Measurements from ENCODE around the gene STK38L.
"Not testable (repeated sequence)": the region's sequence is repeated elsewhere in the genome, so short reads cannot be mapped to it uniquely, and the experiment has no call there.

The STK38L gene

DNA sequence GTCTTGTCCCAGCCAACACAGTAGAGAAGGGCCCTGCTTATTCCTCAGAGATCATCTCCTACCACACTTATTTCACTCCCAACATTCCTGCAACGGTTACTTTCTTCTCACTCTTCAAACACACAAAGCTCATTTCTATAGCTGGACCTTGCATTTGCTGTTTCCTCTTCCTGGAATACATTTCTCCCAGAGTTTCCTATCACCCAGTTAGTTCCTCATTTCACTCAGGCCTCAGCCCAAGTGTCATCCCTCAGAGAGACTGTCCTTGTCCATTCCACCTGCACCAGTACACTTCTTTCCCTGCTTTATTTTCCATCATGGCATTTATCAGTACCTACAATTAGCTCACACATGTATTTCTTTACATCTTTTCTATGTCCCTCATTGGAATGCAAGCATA lies 14.7 kb upstream of the STK38L start:
- no peak for DNase-seq

DNA sequence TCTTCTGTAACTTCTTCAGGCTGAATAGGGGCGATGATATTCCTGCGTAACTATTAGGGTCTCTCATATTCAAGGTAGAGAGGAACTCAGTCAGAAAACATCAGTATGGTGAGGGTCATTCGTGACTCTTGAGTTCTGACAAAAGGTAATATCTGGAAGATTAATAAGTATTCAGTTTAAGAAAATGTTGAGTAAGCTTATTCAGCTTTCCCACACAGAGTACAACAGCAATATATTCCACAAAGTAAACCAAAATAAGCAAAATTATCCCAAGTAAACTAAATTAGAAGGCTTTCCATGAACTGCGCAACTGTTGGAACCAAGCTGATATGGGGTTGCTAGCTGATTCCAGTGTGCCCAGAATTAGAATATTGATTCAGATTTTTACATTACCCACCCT lies 12.7 kb upstream of the STK38L start:
- DNase-seq: not testable (repeated sequence)

DNA sequence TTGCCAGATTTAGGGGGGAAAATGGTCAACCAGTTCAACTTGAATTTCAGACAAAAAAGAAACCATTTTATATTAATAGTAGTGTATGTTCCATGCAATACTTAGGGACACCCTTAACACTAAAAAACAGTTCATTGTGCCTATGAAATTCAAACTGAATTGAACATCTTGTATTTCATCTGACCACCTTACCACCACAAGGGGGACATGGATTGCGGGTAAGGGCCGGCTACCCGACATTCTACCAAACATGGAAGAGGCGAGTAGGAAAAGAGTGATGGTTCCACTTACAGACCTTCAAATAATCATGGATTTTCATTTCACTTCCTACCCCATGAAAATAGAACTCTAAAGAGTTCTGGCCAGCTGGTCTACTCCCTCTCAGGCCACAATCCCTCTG lies 10.3 kb upstream of the STK38L start:
- DNase-seq: no peak

DNA sequence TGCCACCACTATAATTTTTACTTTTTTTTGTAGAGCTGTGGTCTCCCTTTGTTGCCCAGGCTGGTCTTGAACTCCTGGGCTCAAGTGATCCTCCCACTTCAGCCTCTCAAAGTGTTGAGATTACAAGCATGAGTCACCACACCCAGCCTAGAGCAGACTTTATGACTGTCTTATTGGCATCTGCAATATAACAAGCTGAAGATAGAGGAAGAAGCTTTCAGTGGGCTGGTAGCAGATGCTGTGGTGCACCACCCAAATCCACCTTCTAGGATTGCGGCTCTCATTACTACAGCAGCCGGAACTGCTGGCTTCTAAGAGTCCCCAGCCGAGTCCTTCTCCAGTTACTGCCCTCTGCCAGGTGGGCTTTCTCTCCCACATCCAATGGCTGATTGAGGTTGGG lies 7.6 kb upstream of the STK38L start:
- no peak for DNase-seq

DNA sequence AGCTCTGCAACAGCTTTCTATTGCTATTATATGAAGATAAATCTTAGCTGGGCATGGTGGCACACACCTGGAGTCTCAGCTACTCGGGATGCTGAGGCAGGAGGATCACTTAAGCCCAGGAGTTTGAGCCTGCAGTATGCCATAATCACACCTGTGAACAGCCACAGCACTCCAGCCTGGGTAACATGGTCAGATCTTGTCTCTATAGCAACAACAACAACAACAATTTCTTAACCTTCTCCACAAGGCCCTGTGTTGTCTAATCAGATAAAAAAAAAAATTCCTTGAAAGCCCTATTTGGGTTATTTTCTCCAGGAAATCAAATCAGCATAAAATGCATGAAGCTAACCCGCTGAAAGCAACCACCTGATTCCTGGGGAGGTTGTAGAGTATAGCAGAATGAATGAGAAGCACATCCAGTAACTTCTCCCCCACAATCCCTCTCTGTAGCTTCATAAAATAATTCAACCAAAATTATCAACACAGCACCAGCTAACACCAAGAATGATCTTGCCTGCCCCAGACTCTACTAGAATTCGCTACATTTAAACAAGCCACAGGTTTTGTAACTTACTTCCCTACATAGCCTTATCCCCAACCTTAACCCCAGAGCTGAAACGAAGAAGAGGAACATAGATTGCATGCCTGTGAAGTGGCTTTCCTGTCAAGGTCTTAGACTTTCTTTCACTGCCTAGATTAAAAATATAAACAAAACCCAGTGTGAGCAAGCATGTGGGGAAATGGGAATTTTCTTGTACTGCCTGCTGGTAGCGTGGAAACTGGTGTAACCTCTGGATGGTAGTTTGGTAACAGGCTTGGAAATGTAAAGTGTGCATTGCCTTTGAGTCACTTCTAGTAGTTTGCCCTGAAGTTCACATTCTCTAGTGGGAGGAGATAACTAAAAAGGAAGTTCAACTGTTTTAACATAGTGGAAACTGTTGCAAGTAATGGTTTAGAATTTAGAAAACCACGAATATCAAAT lies 6.0 kb upstream of the STK38L start:
- DNase-seq: no peak

DNA sequence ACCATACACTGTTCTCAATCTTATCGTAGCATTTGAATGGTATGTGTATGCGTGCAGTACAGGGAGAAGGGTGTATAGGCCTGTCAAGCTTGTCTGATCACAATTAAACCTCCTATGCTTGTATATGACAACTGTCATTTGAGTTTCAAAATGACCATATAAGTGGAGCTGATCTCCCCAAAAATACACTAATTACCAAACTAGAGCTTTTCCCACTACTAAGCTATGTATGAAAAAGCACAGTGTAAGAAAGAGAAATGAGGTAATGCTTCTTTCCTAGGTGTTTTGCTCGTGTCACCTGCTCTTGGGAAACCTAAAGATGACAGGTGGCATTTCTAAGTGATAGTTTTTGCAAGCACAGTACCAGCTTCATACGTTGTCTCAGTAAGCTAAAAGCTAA lies 1.1 kb upstream of the STK38L start:
- no peak for DNase-seq

DNA sequence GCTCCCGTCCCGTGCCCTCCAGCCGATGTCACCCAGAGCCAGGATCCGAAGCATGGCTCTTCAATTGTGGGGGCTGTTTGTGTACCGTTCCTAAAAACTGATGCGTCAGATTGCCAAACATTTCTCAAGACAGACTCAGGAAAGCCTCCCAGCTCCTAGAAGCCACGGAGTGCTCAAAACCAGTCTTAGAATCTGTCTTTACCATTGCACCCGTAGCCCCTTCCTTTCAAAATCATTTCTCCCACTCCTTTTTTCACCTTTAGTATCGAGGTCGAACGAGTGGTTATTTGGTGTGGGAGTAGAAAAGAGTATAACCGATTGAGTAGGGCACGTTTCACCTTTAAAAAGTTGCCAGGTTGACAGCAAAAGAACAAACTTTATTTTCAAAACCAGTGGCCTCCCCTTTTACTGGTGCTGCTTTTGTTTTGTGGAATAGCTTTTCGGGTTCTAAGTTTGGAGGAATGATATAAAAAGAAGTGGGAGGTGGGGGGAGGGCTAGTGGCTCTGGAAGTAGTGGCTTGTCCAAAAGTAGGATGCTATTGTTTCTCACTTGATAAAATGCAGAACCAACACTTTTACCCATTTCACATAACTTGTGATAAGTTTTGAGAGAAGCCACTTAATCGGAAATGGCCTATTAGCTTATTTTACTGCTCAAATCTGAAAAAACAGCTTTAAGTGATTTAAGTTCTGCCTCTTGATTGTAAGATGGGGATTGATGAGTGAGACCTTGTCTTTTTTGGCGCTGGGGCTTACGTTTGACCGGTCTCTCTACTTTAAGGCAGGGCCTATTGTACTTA lies 803 bp downstream of the STK38L start:
- no peak for DNase-seq

DNA sequence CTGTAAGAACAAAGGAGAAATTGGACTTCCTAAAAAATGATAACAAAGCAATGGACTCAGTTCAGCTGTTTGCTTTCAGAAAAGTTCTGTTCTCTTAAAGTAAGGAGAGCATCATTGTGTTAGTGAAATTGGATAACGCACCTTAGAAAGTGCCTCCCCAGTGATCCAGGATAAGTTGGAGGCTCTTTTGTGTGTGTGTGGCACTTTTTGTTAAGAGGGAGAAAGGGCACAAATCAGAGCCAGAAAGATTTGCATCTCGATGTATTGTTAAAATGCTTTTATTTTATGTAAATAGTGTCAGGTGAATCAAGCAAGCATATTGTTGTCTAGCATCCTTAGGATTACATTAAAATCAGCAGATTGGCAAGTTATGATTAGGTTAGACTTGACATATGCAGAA lies 2.1 kb downstream of the STK38L start:
- DNase-seq: no peak

DNA sequence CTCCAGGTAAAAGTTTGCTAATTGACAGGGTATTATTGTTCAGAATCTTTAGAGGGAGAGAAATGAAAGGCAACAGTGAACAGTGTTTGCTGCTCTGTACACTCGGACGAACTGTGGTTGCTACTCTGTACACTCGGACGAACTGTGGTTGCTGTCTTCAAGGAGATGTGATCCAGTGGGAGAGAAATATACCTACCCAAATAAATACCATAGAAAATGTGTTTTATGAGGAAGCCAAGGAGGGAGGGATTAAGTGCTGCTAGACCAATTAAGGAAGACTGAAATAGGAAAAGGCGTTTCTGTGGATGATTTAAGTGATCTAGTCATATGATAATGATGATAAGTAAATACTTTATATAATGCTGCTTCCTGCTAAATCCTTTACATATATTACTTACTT lies 2.7 kb downstream of the STK38L start:
- DNase-seq: no peak

DNA sequence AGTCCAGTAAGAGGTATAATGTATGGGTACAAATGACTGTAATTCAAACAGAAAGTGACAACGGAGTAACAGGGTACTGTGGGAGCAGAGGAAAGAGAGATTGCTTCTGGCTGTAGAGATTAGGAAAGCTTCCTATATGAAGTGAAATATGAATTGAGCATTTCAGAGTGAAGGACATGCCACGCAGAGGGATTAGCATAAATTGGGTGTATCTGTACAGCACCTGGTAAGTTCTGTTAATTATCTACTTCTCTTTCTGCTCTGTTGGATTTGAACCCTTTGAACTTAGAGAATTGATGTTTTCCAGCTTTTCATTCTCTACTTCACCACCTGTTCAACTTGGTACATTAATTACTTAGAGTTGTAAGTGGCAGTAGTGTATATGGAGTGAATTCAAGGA lies 8.8 kb downstream of the STK38L start:
- DNase-seq: no peak

DNA sequence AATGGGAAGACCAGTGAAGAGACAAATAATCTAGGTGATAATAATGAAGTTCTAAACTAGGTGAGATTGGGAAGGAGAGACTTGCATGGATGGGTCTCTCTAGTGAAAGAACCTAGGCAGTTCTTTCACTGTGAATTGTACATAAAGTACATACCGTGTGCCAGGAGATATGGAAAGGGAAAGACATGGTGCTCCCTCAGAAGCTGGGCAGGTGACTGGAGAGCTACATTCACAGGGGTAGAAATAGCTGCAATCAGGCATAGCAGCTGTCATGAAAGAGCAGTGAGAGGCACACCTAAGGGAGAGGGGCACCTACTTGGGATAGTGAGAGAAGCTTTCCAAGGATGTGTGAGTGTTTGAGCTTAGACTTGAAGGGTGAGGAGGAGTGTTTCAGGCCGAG lies 9.3 kb downstream of the STK38L start:
- DNase-seq: no peak

DNA sequence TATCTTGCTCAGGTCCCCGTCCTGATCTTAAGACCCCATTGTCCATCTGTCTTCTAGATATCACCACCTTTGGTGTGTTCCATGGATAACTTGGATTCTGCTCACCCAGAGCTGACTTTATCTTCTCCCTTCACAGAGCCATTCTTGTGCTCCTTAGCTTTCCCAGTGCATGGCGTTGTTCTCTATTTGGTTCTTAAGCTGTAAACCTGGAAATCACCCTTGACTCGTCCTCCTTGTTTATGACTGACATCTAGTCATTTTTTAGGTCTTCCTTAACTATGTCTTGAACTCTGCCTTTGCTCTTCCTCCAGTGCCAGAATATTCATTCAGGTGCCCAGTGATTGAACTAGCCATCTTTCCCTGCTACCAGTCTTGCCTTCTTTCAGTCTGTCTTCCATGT lies 11.7 kb downstream of the STK38L start:
- no peak for DNase-seq

DNA sequence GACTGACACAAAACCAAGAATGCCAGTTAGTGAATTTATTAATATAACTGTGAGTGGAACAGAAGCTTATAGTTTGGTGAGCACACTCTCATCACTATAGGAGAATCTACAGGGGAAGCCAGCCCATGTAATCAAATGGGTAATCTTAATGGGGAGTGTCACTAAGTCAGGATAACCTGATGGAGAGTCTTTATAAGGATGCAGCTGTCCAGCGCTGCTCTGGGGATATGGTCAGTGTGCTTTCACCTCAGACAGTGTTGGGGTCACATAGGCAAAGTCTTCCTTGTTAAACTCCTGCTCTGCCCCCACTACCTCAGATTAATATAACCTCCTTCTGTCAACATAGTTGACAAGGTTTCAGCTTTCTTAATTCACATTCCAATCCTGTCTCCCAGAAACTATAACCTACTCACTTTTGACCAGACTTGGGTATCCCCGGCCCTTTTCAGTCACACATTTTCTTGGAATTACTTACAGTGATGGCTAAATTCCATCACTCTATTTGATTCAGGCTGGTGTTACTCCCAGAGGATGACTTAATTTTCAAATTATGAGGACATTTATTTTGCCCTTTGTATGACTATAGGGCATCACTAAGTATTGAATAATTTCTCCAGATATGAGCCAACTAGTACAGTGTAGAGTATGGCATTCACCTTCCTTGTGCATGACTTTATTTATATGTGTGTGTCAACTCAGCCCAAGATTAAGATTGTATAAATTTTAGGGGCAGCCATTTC lies 13.2 kb downstream of the STK38L start:
- no peak for DNase-seq

DNA sequence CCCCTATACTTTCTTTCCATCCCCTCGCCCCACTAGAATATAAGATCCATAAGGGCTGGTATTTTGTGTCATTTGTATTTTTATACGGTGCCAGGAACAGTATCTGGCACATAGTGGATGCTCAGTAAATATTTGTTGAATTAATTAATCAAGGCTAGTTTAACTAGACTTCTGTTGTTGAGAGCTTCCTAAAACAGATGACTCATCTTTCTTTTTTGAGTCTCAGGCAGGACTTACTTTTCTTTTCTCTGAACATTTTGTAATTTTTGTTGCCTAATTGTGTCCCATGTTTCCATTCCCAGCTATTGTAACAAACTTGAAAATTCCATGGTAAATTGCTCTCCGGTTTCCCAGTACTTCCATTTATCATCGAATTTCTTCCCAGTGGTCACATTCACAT lies 16.7 kb downstream of the STK38L start:
- DNase-seq: no peak

DNA sequence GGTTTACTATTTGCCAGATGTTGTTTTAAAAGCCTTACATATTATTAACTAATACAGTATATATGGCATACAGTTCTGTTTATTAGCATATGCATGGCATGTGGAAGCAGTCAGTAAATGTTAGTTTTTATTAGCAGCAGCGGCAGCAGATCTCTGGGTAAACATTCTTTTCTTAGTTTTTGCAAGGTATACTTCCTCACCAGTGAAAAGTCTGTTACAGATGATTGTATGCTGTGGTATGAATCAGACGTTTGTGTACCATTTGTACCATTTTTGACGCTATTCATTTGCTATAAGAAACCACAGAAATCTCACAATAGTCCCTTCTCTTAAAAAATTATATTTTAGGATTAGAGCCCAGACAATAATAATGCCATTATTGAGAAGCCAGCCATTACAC lies 17.8 kb downstream of the STK38L start:
- no peak for DNase-seq

DNA sequence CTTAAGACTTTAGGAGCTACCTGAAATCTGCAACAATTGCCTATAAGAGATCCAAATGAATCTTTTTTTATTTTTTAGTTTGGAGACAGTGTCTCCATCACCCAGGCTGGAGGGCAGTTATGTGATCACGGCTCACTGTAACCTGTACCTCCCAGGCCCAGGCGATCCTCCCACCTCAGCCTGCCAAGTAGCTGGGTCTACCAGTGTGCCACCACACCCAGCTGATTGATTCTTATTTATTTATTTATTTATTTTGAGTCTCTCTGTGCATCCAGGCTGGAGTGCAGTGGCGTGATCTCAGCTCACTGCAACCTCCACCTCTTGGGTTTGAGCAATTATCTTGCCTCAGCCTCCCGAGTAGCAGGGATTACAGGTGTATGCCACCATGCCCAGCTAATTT lies 26.1 kb downstream of the STK38L start:
- DNase-seq: no peak

DNA sequence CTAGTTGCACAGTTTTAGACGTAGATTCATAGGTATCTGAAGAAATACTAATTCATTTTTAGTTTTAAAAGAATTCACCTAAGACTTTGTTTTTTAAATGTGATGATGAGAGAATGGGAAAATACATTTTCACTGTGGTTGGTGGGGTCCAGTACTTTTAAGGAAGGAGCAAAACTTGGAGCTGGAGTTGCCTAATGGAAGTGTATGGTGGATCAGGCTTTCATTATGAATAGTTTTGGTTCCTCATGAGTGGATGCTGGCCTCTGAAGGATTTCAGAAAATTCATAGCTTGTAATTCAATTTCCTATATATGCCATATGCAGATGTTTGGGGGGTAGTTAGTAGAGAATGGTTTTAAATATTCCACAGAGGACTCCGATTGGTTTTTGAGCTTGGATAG lies 27.1 kb downstream of the STK38L start:
- DNase-seq: no peak

DNA sequence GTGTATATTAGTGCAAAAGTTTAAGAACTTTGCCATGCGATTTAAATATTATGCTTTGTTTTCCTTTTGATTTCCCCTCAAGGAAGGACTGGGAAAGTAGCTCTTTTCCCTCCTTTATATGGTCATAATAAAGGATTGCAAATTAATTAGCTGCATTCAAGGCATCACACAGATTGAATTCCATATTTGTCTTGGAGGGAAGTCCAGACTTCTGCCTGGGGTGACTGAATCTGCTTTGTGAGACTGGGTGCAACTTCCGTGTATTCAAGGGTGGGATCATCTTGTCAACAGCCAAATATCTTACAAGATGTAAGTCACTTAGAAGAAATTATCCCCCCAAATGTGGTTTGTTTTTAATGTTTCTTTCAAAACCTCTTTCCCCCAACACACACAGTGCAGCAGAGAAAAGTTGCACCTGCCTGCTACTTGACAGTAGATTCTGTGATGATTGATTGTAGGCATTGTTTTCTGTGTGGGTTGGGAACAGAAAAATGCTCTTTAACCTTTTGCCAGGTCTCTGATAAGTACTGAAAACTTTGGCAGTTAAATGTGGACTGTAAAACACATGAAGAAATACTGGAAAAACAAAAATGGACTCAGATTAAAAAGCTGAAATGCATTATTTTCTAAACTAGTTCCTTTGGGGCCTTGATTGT lies 28.4 kb downstream of the STK38L start:
- DNase-seq: no peak

DNA sequence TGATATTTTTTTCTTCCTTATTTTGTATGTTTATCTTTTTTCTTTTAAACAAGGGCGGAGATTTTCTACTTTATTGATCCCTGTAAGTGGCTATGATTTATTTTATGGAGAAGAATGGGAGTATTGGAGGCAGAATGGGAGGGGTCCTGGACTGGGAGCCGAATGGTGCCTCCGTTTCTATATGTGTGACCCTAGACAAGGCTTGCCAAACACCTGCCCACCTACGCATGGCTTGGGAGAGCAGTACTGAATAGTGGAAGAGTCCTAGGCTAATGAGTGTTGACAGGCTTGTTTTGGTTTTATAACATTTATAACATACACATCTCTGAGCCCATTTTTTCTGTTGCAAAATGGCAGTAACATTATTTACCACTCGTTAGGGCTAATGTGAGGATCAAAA lies 29.0 kb downstream of the STK38L start:
- no peak for DNase-seq

DNA sequence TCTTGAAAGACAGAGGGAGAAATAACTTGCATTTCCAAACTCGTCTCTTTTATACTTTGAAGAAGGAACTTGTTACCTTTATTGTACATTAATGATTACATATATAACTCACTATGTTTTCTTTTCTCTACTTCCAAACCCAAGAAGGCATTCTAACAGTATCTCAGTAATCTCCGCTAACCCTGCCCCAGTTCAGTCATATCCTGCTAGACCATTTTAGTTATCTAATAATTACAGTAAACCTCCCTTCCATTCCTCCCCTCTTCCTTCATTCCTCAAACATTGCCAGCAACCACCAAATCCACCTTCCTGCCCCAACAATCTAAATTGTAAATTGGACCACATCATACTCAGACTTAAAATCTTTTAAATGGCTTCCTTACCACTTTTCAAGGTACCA lies 30.6 kb downstream of the STK38L start:
- DNase-seq: no peak

DNA sequence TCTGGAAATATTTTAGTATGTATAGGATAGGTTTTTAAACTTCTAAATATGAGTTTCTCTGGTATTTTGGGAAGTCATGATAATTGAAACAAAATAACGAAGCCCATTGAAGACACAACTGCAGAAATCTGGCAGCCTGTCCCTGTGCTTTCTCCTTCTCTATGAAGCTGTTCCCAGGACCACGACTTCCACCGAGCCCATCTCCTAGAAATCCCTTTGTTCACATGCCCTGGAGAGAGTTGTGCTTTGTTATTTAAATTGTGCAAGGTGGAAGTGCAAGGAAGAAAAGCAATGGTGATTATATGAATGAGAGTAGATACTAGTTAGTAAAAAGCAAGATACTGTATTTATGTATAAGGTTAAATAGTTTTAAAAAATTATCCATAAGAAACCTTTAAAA lies 32.2 kb downstream of the STK38L start:
- DNase-seq: no peak

DNA sequence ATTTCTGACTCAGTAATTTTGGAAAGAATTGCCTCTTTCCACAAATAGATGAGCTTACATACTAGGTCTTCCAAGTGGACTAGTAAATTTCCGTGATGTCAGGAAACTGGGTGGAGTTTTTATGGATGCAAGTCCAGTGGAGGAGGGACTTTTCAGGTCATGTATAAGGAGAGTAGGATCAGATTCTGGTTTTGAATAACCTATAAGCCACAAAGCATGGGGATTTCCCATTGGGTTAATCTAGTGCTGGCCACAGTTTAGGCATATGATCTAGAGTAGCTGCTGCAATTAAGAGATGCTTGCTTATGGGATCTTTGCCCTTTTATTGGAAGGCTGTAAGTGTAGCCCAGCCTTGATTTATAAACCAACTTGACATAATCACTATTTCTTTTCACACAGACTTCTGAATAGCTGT lies 33.8 kb downstream of the STK38L start:
- no peak for DNase-seq

DNA sequence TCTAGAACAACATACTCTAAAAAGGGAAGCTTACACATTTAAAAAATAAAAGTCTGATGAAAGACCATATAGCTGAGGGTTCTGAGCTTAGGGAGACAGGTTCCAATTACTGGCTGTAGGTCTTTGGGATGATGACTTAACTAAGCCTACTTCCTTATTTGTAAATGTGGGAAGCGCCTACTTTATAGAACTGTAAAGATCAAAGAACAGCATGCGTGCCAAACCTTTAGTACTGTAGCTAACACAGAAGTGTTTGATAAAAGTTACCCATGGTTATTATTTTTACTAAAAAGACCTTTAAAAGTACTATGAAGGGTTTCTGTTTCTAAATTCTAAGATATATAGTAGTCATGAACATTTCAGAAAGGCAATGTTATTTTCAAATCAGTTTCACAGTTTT lies 35.7 kb downstream of the STK38L start:
- DNase-seq: no peak

All from activated CD4-positive, alpha-beta T cell treated with anti-CD3 and anti-CD28 coated beads for 1 hour (primary cell).